NCI-H1105 treated with DMSO at 0.1 percent for 48 hours (cell line): ENCODE results near the gene AHR.
"Not testable (repeated sequence)": the region's sequence is repeated elsewhere in the genome, so short reads cannot be mapped to it uniquely, and the experiment has no call there.

Experiments used
- DNase-seq: peaks from one replicate; lab custom pipeline; 2025; lab: John Stamatoyannopoulos, UW

The AHR gene

GRCh38 chr7:17340655-17341054 lies 42.2 kb downstream of the AHR start:
- DNase-seq, result no peak

GRCh38 chr7:17342756-17343155 lies 44.3 kb downstream of the AHR start:
- no peak for DNase-seq

GRCh38 chr7:17347401-17347800 lies 48.9 kb downstream of the AHR start:
- no peak for DNase-seq

GRCh38 chr7:17348932-17349331 lies 50.5 kb downstream of the AHR start:
- DNase-seq, result not testable (repeated sequence)

GRCh38 chr7:17350321-17350720 lies 51.9 kb downstream of the AHR start:
- not testable (repeated sequence) for DNase-seq

- DNase-seq, result not testable (repeated sequence)
Measured at GRCh38 chr7:17353650-17354419, 55.4 kb downstream of the AHR start.

GRCh38 chr7:17354473-17354872 lies 56.0 kb downstream of the AHR start:
- DNase-seq, result no peak

- DNase-seq, result no peak
Measured at GRCh38 chr7:17355050-17355449, 56.6 kb downstream of the AHR start.

GRCh38 chr7:17357952-17358351 lies 59.5 kb downstream of the AHR start:
- no peak for DNase-seq

- no peak for DNase-seq
Measured at GRCh38 chr7:17359610-17360009, 61.2 kb downstream of the AHR start.

GRCh38 chr7:17362439-17363105 lies 64.1 kb downstream of the AHR start:
- DNase-seq, result no peak

GRCh38 chr7:17364671-17365070 lies 66.2 kb downstream of the AHR start:
- no peak for DNase-seq

- no peak for DNase-seq
Measured at GRCh38 chr7:17365775-17366174, 67.3 kb downstream of the AHR start.

- no peak for DNase-seq
Measured at GRCh38 chr7:17367502-17367901, 69.0 kb downstream of the AHR start.

- no peak for DNase-seq
Measured at GRCh38 chr7:17368856-17369524, 70.5 kb downstream of the AHR start.

GRCh38 chr7:17369691-17370426 lies 71.4 kb downstream of the AHR start:
- no peak for DNase-seq

- DNase-seq, result no peak
Measured at GRCh38 chr7:17370901-17371585, 72.6 kb downstream of the AHR start.

GRCh38 chr7:17371671-17372524 lies 73.4 kb downstream of the AHR start:
- DNase-seq, result no peak

GRCh38 chr7:17374157-17374556 lies 75.7 kb downstream of the AHR start:
- DNase-seq, result no peak

GRCh38 chr7:17374654-17375053 lies 76.2 kb downstream of the AHR start:
- DNase-seq, result no peak

- DNase-seq, result no peak
Measured at GRCh38 chr7:17376595-17376994, 78.1 kb downstream of the AHR start.
